ENCODE data around the gene MSLN. TPM values are rescaled to one million over a fixed set of nuclear protein-coding genes. Genes with fewer than 3 reads are reported as not detected.
A peak's percentile ranks its signal among the peaks of the same experiment; 100 is the strongest.

Gene MSLN
- total and polyA plus RNA-seq, 2 of the 13 experiments (the other 11 are each of a cell fraction or from before 2014, with no cell fraction given) = 2.0 to 2.3 TPM

- no peak for TF ChIP-seq ZGPAT (CRISPR knock-in tag; IDR thresholded peaks at IDR 0.05)
- no peak for TF ChIP-seq ZMYM4 (CRISPR knock-in tag; IDR thresholded peaks at IDR 0.05)
- no peak for TF ChIP-seq EZH2 (conservative IDR thresholded peaks at IDR 0.05; ENCODE audit: low read depth, low read length)
- TF ChIP-seq LCORL (IDR thresholded peaks at IDR 0.05) = no peak
- TF ChIP-seq LCORL (CRISPR knock-in tag; IDR thresholded peaks at IDR 0.05) = no peak
- TF ChIP-seq HDAC2 (CRISPR knock-in tag; IDR thresholded peaks at IDR 0.05) = no peak
- no peak for TF ChIP-seq FOXK2 (IDR thresholded peaks at IDR 0.05)
- TF ChIP-seq ZNF776 (CRISPR knock-in tag; IDR thresholded peaks at IDR 0.05) = peak; percentile 78; the same call in 1 of the 2 replicates
- TF ChIP-seq ZNF672 (CRISPR knock-in tag; IDR thresholded peaks at IDR 0.05) = no peak; the same call in 1 of the 2 replicates
- TF ChIP-seq SP4 (CRISPR knock-in tag; IDR thresholded peaks at IDR 0.05) = peak; percentile 94
- peak; percentile 93 for TF ChIP-seq GATAD1 (CRISPR knock-in tag; IDR thresholded peaks at IDR 0.05)
- TF ChIP-seq HNF1B (CRISPR knock-in tag; IDR thresholded peaks at IDR 0.05) = no peak
- no peak for TF ChIP-seq ZNF512B (CRISPR knock-in tag; IDR thresholded peaks at IDR 0.05; ENCODE audit: borderline replicate concordance)
- TF ChIP-seq ZNF441 (CRISPR knock-in tag; IDR thresholded peaks at IDR 0.05; ENCODE audit: borderline replicate concordance) = no peak; the same call in 1 of the 2 replicates
- no peak for TF ChIP-seq ZNF513 (CRISPR knock-in tag; conservative IDR thresholded peaks at IDR 0.05)
- TF ChIP-seq ZNF24 (IDR thresholded peaks at IDR 0.05) = no peak
- TF ChIP-seq ZNF138 (CRISPR knock-in tag; IDR thresholded peaks at IDR 0.05; ENCODE audit: low read depth) = peak; percentile 57
- no peak for TF ChIP-seq ZNF792 (CRISPR knock-in tag; IDR thresholded peaks at IDR 0.05)
- 0 out of 2 replicates have a peak, but pooled peaks have one; percentile 63 for TF ChIP-seq ZNF552 (CRISPR knock-in tag; IDR thresholded peaks at IDR 0.05; ENCODE audit: borderline replicate concordance)
- TF ChIP-seq SUZ12 (IDR thresholded peaks at IDR 0.05; ENCODE audit: low read depth, low read length) = no peak
- no peak for TF ChIP-seq ZNF530 (CRISPR knock-in tag; IDR thresholded peaks at IDR 0.05; ENCODE audit: low read depth)
- TF ChIP-seq ZNF619 (CRISPR knock-in tag; IDR thresholded peaks at IDR 0.05) = no peak; the same call in 1 of the 2 replicates
- peak; percentile 36; the same call in 1 of the 2 replicates for TF ChIP-seq SOX5 (CRISPR knock-in tag; IDR thresholded peaks at IDR 0.05; ENCODE audit: borderline replicate concordance)
- TF ChIP-seq KLF13 (CRISPR knock-in tag; IDR thresholded peaks at IDR 0.05) = no peak
Observed at GRCh38 chr16:720990-721764, 39.4 kb upstream of the MSLN start, which contains the start of gene ANTKMT (continued).

All from HepG2 (cell line).